ENCODE results near the gene ZFYVE16.

DNA sequence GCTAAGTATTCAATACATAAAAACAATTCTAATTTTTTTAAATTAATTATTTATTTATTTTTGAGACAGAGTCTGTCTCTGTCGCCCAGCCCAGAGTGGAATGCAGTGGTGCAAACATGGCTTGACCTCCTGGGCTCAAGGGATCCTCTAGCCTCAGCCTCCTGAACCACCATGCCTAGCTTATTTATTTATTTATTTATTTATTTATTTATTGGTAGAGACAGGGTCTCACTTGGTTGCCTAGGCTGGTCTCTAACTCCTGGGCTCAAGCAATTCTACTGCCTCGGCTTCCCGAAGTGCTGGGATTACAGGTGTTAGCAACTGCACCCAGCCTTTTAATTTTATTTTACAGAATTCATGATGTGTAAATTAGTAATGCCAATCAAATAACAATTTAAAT is 33.7 kb upstream of the ZFYVE16 start:
- TF ChIP-seq, protein P1, sequence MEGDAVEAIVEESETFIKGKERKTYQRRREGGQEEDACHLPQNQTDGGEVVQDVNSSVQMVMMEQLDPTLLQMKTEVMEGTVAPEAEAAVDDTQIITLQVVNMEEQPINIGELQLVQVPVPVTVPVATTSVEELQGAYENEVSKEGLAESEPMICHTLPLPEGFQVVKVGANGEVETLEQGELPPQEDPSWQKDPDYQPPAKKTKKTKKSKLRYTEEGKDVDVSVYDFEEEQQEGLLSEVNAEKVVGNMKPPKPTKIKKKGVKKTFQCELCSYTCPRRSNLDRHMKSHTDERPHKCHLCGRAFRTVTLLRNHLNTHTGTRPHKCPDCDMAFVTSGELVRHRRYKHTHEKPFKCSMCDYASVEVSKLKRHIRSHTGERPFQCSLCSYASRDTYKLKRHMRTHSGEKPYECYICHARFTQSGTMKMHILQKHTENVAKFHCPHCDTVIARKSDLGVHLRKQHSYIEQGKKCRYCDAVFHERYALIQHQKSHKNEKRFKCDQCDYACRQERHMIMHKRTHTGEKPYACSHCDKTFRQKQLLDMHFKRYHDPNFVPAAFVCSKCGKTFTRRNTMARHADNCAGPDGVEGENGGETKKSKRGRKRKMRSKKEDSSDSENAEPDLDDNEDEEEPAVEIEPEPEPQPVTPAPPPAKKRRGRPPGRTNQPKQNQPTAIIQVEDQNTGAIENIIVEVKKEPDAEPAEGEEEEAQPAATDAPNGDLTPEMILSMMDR (IDR thresholded peaks at IDR 0.05): no peak
- TF ChIP-seq EP300 (IDR thresholded peaks at IDR 0.05) (no peak), POLR2A (IDR thresholded peaks at IDR 0.05; ENCODE audit: low read length) (no peak), GATA3 (IDR thresholded peaks at IDR 0.05; ENCODE audit: borderline replicate concordance) (no peak), MAFK (IDR thresholded peaks at IDR 0.05; ENCODE audit: partially characterized antibody) (no peak), RAD21 (conservative IDR thresholded peaks at IDR 0.05 in 1 of 2, IDR thresholded peaks at IDR 0.05 in 1 of 2) (no peak), MAZ (IDR thresholded peaks at IDR 0.05; ENCODE audit: borderline replicate concordance, low read depth, low read length) (no peak)
- TF ChIP-seq, protein P2, sequence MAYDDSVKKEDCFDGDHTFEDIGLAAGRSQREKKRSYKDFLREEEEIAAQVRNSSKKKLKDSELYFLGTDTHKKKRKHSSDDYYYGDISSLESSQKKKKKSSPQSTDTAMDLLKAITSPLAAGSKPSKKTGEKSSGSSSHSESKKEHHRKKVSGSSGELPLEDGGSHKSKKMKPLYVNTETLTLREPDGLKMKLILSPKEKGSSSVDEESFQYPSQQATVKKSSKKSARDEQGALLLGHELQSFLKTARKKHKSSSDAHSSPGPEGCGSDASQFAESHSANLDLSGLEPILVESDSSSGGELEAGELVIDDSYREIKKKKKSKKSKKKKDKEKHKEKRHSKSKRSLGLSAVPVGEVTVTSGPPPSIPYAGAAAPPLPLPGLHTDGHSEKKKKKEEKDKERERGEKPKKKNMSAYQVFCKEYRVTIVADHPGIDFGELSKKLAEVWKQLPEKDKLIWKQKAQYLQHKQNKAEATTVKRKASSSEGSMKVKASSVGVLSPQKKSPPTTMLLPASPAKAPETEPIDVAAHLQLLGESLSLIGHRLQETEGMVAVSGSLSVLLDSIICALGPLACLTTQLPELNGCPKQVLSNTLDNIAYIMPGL (CRISPR knock-in tag; IDR thresholded peaks at IDR 0.05; ENCODE audit: borderline replicate concordance): no peak
- TF ChIP-seq, protein P3, sequence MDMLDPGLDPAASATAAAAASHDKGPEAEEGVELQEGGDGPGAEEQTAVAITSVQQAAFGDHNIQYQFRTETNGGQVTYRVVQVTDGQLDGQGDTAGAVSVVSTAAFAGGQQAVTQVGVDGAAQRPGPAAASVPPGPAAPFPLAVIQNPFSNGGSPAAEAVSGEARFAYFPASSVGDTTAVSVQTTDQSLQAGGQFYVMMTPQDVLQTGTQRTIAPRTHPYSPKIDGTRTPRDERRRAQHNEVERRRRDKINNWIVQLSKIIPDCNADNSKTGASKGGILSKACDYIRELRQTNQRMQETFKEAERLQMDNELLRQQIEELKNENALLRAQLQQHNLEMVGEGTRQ (IDR thresholded peaks at IDR 0.05): no peak
